GM21447 (cell line): ENCODE data around the gene DBN1.
A peak's percentile ranks its signal among the peaks of the same experiment; 100 is the strongest.

ENCODE experiments used
- ATAC-seq: cut with Tn5 transposase; IDR thresholded peaks from one replicate; pipeline ENCODE4 v1.9.1; 2021; ENCODE audit not compliant: unreplicated experiment

The DBN1 gene

DNA sequence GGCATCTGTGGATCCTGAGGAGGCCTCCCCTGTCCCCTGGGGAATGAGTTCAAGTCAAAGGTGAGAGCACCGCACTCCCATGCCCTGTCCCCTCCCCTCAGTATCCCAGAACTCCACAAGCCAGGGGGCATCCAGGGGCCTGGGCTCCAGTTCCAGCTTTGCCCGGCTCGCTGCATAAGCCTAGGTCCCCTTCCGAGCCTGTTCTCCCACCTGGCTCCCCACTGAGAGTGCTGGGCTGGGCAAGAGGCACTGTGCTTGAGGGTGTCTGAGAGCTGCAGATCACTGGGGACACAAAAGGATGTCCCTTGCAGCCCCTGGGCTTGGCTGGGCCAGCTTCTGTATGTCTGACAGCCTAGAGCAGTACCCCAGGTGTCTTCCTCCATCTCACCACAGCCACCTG, 31.6 kb upstream of the DBN1 start:
- ATAC-seq = no peak

DNA sequence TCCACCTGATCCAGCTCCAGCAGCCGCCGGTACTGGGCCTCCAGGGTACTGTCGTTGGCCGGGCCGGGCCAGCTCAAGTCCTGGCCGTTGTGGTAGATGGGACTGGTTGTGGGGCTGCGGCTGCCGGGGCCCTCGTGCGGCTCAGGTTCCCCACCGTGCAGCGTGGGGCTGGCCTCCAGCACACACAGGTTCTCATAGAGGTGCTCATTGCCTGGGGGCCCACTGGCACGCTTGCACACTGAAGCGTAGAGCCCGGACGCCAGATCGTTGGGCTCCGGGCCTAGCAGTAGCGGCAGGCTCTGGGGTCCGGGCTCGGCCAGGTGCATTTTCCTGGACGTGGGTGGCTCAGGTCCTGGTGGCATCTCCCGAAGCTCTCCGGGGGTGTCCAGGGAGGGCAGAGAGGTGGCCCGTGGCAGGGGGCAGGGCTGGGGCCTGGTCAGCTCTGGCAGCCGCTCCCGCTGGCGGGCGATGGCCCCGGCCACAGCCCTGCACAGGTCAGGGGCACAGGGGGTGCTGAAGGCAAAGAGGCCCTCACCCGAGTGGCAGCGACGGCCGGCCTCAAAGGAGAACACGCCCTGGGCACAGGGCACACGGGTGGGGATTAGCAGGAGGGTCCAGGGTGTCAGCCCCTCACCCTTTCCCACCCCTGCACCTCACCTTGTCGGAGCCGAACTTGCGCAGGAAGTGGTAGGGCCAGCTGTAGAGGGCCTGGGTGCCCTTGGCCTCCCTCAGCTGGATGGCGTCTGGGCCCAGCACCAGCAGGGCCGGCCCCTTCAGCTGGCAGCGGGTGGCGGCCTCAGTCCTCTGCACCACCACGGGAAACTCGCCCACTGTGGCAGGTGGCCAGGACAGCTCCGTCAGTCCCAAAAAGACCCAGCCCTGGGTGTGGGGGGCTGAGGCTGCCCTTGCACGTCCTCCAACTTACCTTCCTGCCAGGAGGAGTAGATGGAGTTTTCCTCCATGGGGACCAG, 30.9 kb upstream of the DBN1 start:
- ATAC-seq = no peak

DNA sequence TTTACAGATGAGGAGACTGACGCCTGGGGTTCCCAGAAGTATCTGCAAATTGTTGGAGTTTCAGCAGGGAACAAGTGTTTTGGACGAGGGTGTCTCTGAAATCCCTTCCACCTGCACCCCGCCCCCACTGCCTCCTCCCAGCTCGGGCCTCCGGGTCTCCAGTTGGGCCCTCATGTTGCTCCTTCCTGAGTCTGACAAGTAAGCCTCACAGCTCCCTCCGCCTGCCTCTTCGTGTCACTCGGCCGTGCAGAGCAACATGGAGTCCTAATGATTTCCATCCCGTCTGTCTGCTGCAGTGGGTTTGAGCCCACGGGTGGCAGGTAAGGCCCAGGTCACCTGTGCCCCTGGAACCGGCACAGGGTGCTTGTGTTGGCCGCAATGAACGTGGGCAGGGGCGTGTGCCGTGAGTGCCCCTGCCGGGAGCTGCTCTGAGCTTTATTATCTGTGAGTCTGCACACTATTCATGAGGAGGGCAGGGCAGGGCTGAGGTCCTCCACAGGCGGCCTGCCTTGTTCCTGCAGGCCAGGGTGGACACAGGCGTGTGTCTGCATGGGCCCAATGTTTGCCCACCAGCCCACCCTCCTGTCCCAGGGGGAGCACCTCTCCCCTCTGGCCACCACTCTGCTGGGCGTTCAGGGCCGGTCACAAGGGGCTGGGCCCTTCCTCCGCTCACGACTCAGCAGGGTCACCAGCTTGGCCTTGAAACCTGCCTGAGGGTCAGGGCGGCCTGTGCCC, 30.1 kb upstream of the DBN1 start:
- ATAC-seq = no peak

DNA sequence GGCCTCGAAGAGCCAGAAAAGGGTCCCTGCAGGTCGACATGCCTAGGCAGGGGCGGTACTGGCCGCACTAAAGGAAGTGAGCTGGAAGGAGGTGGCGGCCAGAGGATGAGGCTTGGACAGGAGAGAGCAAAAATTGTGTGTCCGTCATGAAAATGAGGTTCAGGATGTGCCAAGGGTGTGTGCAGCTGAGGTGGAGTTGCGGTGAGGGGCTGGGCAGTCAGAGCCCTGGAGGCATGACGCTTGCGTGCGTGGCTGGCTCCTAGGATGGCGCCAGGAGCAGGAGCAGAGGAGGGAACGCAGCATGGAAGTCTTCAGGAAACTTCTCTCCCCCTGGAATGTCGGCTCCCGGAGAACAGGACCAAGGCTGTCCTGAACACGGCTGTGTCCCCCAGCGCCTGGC, 29.5 kb upstream of the DBN1 start:
- ATAC-seq = no peak

DNA sequence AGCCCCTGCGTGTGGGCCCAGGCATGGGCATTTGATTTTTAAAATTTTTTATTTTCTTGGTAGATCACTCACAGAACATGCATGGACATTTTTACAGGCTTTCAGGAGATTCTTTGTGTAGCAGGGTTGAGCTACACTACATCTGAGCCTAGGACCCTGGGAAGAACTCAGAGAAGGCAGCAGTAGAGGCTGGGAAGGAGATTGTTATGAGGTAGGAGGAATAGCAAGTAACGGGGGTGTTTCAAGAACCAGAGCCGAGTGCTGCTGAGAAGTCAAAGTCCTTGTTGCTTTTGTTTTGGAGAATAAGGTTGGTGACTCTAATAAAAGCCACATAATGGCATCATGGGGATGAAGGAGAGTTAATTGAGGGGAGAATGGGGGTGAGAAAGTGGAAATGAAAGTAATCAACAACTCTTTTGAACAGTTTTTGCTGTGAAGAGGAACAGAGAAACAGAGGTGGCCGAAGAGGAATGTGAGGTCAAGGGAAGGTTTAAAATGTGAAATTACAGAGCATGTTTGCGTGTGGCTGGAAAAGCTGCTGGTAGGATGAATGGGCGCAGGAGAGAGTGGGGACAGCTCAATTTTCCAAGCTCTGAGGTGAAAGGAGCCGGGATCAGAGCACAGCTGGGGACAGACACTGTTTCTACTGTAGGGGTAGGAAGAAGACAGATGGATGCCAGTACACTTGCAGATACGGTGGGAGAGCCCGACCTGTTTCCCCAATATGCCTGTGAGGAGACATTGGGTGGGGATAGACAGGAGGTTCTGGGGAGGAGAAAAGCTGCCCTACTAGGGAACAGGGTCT, 28.6 kb upstream of the DBN1 start:
- no peak for ATAC-seq

DNA sequence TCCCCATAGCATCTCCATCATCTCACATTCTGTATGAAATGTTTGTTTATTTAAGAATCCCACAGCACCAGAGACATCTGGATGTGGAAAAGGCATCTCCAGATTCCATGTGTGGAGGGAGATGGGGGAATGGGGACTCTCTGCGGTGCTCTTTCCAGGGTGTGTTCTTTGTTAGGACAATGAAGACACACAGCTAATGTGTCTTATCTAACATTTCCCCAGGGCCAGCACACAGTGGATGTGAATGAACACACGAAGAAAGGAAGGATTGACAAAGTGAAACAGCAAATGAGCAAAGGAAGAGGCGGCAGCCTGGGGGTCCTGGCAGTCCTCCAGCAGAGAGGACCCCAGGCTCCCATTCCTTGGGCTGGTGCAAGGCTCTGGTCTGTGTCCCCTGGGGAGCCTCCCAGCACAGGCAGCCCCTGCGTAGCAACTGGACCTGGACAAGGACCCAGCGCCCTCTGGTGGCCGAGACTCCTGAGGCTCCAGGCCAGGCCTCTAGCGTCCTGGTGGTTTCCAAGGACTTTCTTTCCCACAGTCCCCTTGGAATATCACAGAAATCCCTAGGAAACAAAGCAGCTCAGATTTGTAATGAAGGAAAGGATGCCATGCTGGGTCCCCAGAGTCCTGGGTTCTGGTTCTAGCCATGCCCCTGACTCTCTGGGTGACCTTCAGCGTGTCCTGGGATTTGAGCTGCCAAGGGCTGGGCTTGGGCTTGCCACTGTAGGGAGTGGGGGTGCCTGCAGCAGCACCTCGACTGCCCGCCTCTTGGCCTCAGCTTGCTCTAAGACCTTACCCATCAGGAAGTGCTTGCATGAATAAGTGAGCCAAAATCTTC, 27.5 kb upstream of the DBN1 start:
- no peak for ATAC-seq

DNA sequence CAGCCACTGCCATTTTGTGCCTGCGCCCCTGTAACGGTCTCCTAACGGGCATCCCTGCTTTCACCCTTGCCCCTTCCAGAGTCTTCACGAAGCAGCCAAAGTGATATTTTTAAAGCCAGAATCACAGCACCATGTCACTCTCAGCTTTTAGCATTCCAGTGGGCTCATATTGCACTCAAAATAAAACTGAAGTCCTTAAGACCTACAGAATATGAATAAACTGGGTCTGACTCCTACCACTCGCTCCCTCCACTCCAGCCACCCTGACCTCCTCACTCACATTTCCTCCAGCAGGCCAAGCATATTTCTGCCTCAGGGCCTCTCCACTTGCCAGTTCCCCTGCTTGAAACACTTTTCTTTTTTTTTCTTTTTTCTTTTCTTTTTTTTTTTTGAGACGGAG, 26.4 kb upstream of the DBN1 start:
- no peak for ATAC-seq

DNA sequence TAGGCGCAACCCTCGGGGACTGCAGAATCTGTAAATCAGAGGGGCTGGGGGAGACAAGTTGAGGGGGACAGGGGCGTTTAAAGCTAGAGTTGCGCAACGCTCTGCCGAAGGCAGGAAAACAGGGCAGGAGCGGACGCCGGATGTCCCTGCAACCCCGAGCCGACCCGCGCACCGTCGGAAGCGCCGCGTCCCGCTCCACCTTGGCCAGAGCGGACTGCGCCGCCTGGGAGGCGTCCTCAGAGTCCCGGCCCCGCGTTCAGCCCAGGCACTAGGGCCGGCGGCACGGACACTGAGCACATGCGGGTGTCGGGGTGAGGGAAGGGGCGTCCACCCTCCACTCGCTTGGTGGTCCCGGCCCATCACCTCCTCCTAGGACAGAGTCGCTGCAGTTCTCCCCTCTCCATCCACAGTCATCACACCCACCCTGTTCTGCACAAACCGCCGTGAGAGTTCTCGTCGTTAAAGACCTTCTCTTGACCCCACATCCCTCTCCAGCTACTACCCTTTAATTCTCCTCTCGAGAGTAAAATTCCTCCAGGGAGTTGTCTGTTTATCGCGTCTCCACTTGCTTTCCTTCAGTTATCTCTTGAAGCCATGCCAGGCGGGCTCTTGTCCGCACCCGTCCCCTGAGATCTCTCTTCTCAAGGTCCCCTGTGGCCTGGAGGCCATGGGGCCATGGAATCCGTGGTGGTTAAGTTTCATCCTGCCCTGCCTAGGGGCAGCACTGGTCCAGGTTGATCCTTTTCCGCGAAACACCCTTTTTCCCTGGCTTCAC, 24.8 kb upstream of the DBN1 start:
- peak; percentile 8 for ATAC-seq

DNA sequence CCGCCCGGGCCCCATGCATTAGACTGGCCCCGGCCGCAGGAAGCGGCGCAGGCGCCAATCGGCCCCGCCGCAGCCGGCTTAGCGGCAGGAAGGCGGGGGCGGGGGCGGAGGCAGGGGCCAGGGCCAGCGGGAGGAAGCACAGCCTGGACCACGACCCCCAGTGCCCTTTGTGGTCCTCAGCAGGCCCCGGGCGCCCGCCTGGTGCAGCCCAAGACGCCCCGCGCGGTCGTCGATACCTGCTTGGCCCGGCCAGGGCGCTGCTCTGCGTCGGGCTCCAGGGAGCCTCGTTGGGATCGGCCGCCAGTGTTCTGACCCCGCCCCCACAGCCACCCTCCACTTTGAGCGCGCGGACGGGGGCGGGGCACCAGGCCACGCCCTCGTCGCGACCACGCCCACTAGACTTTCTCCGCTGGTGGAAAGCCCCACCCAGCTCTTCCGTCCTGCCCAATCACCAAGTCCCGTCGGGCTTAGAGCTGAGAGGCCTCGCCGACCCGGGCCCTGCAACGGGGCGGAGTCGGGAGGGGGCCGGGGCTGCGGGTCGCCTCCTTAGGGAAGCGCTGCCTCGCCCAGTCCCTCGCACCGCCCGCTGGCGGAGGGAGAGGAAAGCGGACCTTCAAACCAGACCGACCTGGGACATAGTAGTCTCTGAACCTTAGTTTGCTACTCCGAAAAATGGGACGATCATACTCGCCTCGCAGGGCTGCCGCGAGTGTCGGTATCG, 24.0 kb upstream of the DBN1 start, which contains the start of gene PDLIM7:
Gene PDLIM7 (minus strand): TSS at position 313 of the 721 bp plus-strand sequence. CDS start 1,092 bp downstream, outside the sequence.
- peak; percentile 75 for ATAC-seq

DNA sequence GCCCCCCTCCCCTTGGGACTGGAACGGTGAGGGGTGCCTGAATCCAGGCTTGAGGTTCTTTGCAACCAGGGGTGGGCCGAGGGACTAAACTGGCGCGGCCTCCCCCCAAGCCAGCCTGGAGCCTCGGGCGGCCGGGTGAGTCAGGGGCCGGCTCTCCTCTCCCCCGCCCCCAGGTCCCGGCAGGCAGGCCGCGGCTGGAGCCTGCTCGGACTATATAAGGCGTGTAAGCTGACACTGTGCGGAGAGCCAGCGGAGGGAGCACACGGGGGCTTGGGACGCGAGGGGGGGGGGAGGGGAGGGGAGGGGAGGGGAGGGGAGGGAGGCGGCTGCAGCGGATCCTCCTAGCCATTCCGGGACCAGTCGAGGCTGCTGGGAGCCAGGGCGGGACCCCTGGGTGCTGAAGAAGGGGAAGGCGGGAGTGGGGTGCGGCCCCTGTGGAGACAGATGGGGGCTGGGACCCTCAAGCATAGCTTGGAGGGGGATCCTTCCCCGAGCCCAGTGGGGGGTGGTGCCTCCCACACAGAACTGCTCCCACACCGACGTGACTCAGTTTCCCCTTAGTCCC, 23.4 kb upstream of the DBN1 start:
- ATAC-seq = no peak

DNA sequence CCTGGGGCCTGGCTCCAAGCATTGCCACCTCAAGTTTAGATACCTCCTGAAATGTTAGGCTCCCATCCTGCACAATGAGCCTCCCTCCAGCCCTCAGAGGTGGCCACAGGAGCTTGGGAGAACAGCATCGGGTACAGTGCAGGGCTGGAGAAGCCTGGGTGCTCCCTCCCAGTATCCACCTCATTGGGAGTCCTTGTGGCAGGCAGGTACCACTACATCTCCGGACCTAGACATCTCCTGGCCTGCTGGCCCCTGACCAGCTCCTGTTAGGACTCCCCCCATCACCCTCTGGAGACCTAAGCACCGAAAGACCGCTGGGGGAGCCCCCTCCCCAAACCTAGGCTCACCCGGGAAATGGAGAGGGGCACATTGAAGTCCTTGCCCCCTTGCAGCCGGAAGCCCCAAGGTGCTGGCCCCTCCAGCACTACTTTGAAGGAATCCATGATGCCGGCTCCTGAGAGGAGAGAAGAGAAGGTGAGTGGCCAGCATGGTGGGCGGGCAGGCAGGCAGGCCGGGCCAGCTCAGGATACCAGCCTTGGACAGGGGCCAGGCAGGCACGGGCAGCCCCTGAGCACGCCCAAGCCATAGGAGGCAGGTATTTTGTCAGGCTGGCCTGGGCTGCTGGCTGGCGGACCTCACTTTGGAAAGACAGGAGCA, 22.8 kb upstream of the DBN1 start:
- ATAC-seq = no peak

DNA sequence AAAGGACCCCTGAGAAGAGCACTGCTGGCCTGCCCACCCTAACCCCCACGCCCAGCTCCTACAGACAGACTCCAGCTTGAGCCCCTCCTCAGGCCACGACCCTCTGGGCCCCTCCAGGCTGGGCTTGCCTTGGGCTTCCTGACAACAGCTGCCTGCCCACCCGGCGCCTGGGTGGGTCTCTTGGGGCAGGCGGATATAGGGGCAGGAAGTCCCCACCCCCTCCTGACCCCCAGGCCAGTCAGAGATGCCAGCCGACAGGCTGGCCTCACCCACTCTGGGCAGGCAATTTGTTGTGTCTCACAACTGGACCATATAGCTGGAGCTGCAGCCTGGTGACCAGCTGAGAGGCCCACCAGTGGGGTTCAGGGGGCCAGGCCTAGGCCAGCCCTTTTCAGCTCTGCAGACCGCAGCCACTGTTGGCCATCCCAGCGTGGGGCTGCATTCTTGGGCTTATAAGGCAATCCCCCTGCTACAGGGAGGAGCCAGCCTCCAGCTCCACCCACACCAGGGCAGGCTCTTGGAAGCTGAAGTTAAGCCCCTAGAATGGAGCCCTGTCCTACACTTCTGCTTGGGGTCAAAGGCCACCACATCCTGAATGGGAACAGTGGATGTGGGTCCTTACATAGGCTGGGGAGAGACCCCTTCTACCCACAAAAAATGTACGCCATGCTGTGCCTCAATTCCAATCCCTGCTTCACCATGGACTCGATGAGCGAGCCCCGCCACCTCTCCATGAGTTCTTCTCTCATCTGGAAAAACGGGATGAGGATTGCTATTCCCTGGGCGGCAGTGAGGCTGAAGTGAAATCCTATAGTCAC, 22.0 kb upstream of the DBN1 start:
- no peak for ATAC-seq

DNA sequence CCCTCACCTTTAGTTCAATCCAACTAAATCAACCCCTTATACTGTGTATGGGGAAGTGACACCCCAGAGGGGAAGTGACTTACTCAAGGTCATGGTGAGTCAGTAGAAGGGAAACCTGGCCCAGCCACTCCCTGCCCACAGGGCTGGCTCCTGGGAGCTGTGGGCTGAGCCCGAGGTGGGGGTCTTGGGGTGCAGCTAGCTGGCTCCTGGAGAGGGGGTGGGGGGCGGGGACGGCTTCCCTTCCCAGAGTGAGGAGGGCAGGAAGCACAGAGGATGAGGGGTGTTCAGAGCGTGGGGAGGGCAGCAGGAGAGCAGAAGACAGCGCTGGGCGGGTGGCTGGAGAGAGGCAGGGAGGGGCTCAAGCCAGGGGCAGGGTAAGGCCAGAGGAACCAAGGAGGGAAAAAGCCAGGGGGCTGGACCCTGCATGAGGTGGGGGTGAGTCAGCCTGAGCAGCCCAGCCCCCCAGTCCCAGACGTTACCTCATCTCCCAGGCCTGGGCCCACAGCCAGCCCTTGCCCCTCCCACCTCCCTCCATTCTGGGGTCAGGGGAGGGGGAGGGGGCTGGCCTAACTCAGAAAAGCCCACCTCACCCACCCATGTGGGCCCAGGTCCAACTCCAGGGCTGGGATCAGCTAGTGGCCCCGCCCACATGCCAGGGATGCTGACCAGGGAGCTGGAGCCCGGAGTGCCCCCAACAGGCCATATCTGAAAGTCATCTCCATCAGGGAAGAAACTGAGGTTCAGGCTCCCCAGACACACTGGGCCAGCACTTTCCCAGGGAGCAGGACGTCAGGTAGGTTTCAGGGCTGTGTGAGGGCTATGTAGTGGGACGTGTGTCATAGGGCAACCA, 21.1 kb upstream of the DBN1 start:
- no peak for ATAC-seq

DNA sequence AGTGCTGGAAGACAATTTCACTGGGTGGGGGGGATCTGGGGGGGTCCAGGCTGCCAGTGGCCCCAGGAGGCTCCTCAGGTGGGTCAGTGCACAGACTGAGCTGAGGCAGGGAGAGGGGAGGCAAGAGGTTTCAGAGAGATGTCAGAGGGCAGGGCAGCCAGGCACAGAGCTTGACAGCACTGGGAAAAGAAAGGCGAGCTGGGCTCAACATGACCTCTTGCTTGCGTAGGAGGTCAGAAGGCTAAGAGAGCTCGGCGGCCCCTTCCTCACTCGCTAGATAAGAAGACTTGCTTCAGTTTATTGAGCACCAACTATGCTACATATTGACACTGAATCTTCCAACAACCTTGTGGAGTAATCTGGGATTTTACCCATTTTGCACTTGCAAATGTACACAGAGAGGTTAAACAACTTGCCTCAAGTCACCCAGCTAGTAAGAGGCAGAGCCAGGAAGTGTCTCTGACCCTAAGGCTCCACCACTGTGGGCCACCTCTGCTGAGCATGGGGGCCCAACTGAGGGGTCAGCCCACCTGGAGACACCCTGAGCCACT, 20.4 kb upstream of the DBN1 start:
- ATAC-seq = no peak

DNA sequence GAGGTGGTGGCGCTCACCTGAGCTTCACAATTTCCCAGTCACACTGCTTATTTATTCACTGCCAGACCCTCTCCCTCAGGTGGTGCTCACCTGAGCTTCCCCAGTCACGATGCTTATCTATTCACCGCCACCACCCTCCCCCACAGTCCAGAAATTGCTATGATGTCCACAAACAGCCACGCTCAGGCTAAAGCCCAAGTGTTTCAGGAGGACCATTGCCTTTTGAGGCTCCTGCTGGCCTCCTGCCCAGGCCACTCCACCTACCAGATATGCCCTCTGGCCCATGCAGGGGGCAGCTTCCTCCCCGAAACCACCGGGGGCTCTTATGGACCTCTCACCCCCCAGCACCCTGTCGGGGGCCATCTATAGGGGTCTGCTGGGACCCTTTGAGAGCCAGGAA, 19.4 kb upstream of the DBN1 start:
- ATAC-seq = no peak
